ENCODE results near the gene SLC46A2. TPM values are rescaled to one million over a fixed set of nuclear protein-coding genes. Genes with fewer than 3 reads are reported as not detected.

The SLC46A2 gene
- total and polyA plus RNA-seq, 4 donors, result 0.01 to 0.17 (median 0.07) TPM; not detected in 1

DNA sequence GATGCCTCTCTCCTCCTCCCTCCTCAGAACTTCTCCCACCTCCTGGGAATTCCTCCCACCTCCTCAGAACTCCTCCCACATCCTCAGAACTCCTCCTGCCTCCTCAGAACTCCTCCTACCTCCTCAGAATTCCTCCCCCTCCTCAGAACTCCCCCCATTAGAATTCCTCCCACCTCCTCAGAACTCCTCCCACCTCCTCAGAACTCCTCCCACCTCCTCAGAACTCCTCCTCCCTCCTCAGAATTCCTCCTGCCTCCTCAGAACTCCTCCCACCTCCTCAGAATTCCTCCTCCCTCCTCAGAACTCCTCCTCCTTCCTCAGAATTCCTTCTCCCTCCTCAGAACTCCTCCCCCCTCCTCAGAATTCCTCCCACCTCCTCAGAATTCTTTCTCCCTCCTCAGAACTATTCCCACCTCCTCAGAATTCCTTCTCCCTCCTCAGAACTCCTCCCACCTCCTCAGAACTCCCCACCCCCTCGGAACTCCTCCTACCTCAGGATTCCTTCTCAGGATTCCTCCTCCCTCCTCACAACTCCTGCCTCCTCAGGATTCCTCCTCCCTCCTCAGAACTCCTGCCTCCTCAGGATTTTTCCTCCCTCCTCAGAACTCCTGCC, 23.9 kb downstream of the SLC46A2 start:
- TF ChIP-seq ATF3 (IDR thresholded peaks at IDR 0.05), result no peak
- no peak for TF ChIP-seq RAD21 (IDR thresholded peaks at IDR 0.05)
- no peak for TF ChIP-seq HNF4A (conservative IDR thresholded peaks at IDR 0.05)
- no peak for TF ChIP-seq EGR1 (IDR thresholded peaks at IDR 0.05; ENCODE audit: low read depth in 2 of 2)
- no peak for TF ChIP-seq SP1 (IDR thresholded peaks at IDR 0.05)
- TF ChIP-seq, protein P1, sequence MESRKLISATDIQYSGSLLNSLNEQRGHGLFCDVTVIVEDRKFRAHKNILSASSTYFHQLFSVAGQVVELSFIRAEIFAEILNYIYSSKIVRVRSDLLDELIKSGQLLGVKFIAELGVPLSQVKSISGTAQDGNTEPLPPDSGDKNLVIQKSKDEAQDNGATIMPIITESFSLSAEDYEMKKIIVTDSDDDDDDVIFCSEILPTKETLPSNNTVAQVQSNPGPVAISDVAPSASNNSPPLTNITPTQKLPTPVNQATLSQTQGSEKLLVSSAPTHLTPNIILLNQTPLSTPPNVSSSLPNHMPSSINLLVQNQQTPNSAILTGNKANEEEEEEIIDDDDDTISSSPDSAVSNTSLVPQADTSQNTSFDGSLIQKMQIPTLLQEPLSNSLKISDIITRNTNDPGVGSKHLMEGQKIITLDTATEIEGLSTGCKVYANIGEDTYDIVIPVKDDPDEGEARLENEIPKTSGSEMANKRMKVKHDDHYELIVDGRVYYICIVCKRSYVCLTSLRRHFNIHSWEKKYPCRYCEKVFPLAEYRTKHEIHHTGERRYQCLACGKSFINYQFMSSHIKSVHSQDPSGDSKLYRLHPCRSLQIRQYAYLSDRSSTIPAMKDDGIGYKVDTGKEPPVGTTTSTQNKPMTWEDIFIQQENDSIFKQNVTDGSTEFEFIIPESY (IDR thresholded peaks at IDR 0.05), result no peak
- TF ChIP-seq FOXA1 (IDR thresholded peaks at IDR 0.05), result no peak
- no peak for TF ChIP-seq HNF4G (IDR thresholded peaks at IDR 0.05)
- TF ChIP-seq, protein P2, sequence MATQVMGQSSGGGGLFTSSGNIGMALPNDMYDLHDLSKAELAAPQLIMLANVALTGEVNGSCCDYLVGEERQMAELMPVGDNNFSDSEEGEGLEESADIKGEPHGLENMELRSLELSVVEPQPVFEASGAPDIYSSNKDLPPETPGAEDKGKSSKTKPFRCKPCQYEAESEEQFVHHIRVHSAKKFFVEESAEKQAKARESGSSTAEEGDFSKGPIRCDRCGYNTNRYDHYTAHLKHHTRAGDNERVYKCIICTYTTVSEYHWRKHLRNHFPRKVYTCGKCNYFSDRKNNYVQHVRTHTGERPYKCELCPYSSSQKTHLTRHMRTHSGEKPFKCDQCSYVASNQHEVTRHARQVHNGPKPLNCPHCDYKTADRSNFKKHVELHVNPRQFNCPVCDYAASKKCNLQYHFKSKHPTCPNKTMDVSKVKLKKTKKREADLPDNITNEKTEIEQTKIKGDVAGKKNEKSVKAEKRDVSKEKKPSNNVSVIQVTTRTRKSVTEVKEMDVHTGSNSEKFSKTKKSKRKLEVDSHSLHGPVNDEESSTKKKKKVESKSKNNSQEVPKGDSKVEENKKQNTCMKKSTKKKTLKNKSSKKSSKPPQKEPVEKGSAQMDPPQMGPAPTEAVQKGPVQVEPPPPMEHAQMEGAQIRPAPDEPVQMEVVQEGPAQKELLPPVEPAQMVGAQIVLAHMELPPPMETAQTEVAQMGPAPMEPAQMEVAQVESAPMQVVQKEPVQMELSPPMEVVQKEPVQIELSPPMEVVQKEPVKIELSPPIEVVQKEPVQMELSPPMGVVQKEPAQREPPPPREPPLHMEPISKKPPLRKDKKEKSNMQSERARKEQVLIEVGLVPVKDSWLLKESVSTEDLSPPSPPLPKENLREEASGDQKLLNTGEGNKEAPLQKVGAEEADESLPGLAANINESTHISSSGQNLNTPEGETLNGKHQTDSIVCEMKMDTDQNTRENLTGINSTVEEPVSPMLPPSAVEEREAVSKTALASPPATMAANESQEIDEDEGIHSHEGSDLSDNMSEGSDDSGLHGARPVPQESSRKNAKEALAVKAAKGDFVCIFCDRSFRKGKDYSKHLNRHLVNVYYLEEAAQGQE (IDR thresholded peaks at IDR 0.05), result no peak
- TF ChIP-seq, protein P3, sequence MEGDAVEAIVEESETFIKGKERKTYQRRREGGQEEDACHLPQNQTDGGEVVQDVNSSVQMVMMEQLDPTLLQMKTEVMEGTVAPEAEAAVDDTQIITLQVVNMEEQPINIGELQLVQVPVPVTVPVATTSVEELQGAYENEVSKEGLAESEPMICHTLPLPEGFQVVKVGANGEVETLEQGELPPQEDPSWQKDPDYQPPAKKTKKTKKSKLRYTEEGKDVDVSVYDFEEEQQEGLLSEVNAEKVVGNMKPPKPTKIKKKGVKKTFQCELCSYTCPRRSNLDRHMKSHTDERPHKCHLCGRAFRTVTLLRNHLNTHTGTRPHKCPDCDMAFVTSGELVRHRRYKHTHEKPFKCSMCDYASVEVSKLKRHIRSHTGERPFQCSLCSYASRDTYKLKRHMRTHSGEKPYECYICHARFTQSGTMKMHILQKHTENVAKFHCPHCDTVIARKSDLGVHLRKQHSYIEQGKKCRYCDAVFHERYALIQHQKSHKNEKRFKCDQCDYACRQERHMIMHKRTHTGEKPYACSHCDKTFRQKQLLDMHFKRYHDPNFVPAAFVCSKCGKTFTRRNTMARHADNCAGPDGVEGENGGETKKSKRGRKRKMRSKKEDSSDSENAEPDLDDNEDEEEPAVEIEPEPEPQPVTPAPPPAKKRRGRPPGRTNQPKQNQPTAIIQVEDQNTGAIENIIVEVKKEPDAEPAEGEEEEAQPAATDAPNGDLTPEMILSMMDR (IDR thresholded peaks at IDR 0.05; ENCODE audit: low read depth, low read length, missing input control), result no peak
- no peak for TF ChIP-seq JUND (IDR thresholded peaks at IDR 0.05)
- TF ChIP-seq MAX (IDR thresholded peaks at IDR 0.05), result no peak
- TF ChIP-seq GABPA (IDR thresholded peaks at IDR 0.05 in 1 of 2, conservative IDR thresholded peaks at IDR 0.05 in 1 of 2), result no peak
- TF ChIP-seq NR2F2 (IDR thresholded peaks at IDR 0.05), result no peak
- TF ChIP-seq FOXA2 (IDR thresholded peaks at IDR 0.05), result no peak
- no peak for TF ChIP-seq RXRA (IDR thresholded peaks at IDR 0.05)
- TF ChIP-seq TAF1 (conservative IDR thresholded peaks at IDR 0.05), result no peak
- Histone ChIP-seq H3K27me3 (ENCODE audit: control insufficient read depth in 4 of 4, insufficient read depth in 4 of 4, low read length in 3 of 4) (no peaks in the 10 kb centered on the region), H3K27ac (ENCODE audit: low read depth in 1 of 2, low read length in 2 of 2) (no peak overlapping the region), H3K9me3 (ENCODE audit: control insufficient read depth in 4 of 4, low read length in 3 of 4) (no peaks in the 10 kb centered on the region), H3K36me3 (ENCODE audit: control insufficient read depth in 4 of 4, insufficient read depth in 3 of 4, low read depth in 1 of 4, low read length in 3 of 4) (peaks cover 0 to 26% (median 9%) of the 10 kb centered on the region in 4 donors), H3K9ac (ENCODE audit: low read depth in 1 of 2, low read length in 2 of 2) (no peak overlapping the region), H3K4me1 (ENCODE audit: control insufficient read depth in 4 of 4, insufficient read depth in 4 of 4, low read length in 3 of 4) (no peaks in the 10 kb centered on the region), H3K4me3 (ENCODE audit: low read depth in 1 of 3, low read length in 3 of 3) (no peak overlapping the region)
- DNase-seq (ENCODE audit: low spot score), result no peak
- WGBS, result 100% methylated on average over 1 of the region's 1 CpG
